DOHH2 (cell line): Measurements from ENCODE around the gene ZNF366.

ENCODE experiments used
- CTCF ChIP-seq: fragments of 200-600 bp; sonication (generic); IDR thresholded peaks from one replicate; pipeline ENCODE4 v1.5.1; 2014; ENCODE audit warnings: antibody characterized with exemption, mild to moderate bottlenecking, low read depth, low read length; ENCODE audit not compliant: poor library complexity, severe bottlenecking
- EZH2phosphoT487 ChIP-seq: fragments of 200-600 bp; sonication (generic); IDR thresholded peaks from 2 replicates; pipeline ENCODE4 v1.6.1; 2017; ENCODE audit warnings: borderline replicate concordance, mild to moderate bottlenecking, antibody characterized with exemption, low read length, moderate library complexity, mixed read lengths

GRCh38 chr5:72507231-72507906 lies at the start of gene ZNF366:
- TF ChIP-seq CTCF (no peak), EZH2phosphoT487 (no peak)
